SU-DHL-6 (cell line): ENCODE measurements around the gene ATAD1.
"Not testable (repeated sequence)": the region's sequence is repeated elsewhere in the genome, so short reads cannot be mapped to it uniquely, and the experiment has no call there.

ENCODE experiments used
- H2AFZ ChIP-seq: fragments of 200-600 bp; sonication (generic); 2 replicates; pipeline ENCODE4 v1.6.1; 2014; ENCODE audit warnings: low read depth, mild to moderate bottlenecking, moderate library complexity, mixed read lengths, antibody characterized with exemption, low read length; ENCODE audit not compliant: severe bottlenecking
- H3F3A ChIP-seq: fragments of 200-600 bp; shearing (Covaris generic); 2 replicates; pipeline ENCODE4 v1.6.0; 2016; ENCODE audit warnings: antibody characterized with exemption, mild to moderate bottlenecking; ENCODE audit not compliant: insufficient read depth
- H3K27ac ChIP-seq: fragments of 200-600 bp; sonication (generic); 2 replicates; pipeline ENCODE4 v1.5.1; 2016; ENCODE audit warnings: low read depth, mild to moderate bottlenecking, low read length, moderate library complexity, mixed read lengths
- H3K27me3 ChIP-seq: fragments of 200-600 bp; sonication (generic), shearing (Covaris generic); 2 replicates; pipeline ENCODE4 v1.6.0; 2014; ENCODE audit warnings: mild to moderate bottlenecking, low read length
- H3K36me3 ChIP-seq: fragments of 200-600 bp; sonication (generic); 2 replicates; pipeline ENCODE4 v1.6.1; 2014; ENCODE audit warnings: mild to moderate bottlenecking, low read length, mixed read lengths
- H3K4me2 ChIP-seq: fragments of 300-600, 200-600 bp; shearing (Covaris generic), sonication (generic); 2 replicates; pipeline ENCODE4 v1.6.0; 2014; ENCODE audit warnings: low read length, low read depth, mild to moderate bottlenecking; ENCODE audit not compliant: poor library complexity, severe bottlenecking
- H3K4me3 ChIP-seq: fragments of 200-600 bp; sonication (generic); 2 replicates; pipeline ENCODE4 v1.5.1; 2014; ENCODE audit warnings: antibody characterized with exemption, low read length, mild to moderate bottlenecking, mixed read lengths; ENCODE audit not compliant: insufficient read depth, poor library complexity, severe bottlenecking
- H3K79me2 ChIP-seq: fragments of 200-600 bp; sonication (generic); 2 replicates; pipeline ENCODE4 v1.6.1; 2014; ENCODE audit warnings: mild to moderate bottlenecking, low read length, moderate library complexity; ENCODE audit not compliant: insufficient read depth
- H3K9ac ChIP-seq: fragments of 200-600 bp; sonication (generic); 2 replicates; pipeline ENCODE4 v1.7.0; 2014; ENCODE audit warnings: mild to moderate bottlenecking, low read length
- H3K9me2 ChIP-seq: fragments of 200-600 bp; sonication (generic); replicated peaks from 2 replicates; pipeline ENCODE4 v1.6.1; 2014; ENCODE audit warnings: low read length; ENCODE audit not compliant: insufficient read depth
- H3K9me3 ChIP-seq: fragments of 200-600 bp; sonication (generic); 2 replicates; pipeline ENCODE4 v1.6.1; 2014; ENCODE audit warnings: low read length, mixed read lengths; ENCODE audit not compliant: insufficient read depth
- H4K20me1 ChIP-seq: fragments of 200-600 bp; sonication (generic); 2 replicates; pipeline ENCODE4 v1.6.1; 2014; ENCODE audit warnings: low read depth, mild to moderate bottlenecking, antibody characterized with exemption, low read length, moderate library complexity, mixed read lengths
- EZH2phosphoT487 ChIP-seq: fragments of 200-600 bp; sonication (generic), shearing (Covaris generic); conservative IDR thresholded peaks from 2 replicates; pipeline ENCODE4 v1.6.1; 2018; ENCODE audit warnings: mild to moderate bottlenecking, antibody characterized with exemption, low read length, moderate library complexity, mixed read lengths
- TF ChIP-seq, protein P1 (sequence below): fragments of 200-600 bp; sonication (generic); IDR thresholded peaks from one replicate; pipeline ENCODE4 v1.5.1; 2017; ENCODE audit warnings: antibody characterized with exemption, mild to moderate bottlenecking, low read length, moderate library complexity; ENCODE audit not compliant: insufficient read depth, poor library complexity, severe bottlenecking

Gene ATAD1

DNA sequence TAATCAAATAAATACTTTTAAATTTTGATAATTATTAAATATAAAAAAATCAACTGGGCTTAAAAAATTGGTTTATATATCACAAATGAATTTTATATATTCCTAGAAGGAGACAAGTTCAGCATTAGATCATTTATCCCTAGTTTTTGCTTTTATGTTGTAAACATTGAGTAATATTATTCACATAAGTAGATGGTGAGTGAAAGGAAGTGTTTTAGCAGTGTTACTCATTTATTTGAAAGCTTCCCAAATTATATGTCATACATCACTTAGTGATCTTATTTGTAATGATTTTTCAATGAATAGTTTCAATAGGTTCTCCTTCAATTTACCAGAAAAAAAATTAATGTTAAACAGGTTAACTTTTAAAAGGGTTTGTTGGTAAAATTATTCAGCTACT is 29.5 kb upstream of the ATAD1 start:
- Histone ChIP-seq H3K9ac (no peak overlapping the region), H3K4me3 (no peak overlapping the region), H4K20me1 (no peaks in the 10 kb centered on the region), H3K9me2 (no peaks in the 10 kb centered on the region), H2AFZ (no peak overlapping the region), H3K9me3 (no peaks in the 10 kb centered on the region), H3K79me2 (no peaks in the 10 kb centered on the region), H3K27ac (no peak overlapping the region), H3K27me3 (no peaks in the 10 kb centered on the region), H3K36me3 (no peaks in the 10 kb centered on the region), H3K4me2 (no peak overlapping the region), H3F3A (no peaks in the 10 kb centered on the region)
- no peak for TF ChIP-seq EZH2phosphoT487
- TF ChIP-seq, protein P1, sequence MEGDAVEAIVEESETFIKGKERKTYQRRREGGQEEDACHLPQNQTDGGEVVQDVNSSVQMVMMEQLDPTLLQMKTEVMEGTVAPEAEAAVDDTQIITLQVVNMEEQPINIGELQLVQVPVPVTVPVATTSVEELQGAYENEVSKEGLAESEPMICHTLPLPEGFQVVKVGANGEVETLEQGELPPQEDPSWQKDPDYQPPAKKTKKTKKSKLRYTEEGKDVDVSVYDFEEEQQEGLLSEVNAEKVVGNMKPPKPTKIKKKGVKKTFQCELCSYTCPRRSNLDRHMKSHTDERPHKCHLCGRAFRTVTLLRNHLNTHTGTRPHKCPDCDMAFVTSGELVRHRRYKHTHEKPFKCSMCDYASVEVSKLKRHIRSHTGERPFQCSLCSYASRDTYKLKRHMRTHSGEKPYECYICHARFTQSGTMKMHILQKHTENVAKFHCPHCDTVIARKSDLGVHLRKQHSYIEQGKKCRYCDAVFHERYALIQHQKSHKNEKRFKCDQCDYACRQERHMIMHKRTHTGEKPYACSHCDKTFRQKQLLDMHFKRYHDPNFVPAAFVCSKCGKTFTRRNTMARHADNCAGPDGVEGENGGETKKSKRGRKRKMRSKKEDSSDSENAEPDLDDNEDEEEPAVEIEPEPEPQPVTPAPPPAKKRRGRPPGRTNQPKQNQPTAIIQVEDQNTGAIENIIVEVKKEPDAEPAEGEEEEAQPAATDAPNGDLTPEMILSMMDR, result no peak

- H3K27me3 ChIP-seq, H3K36me3 ChIP-seq, H3F3A ChIP-seq, H3K9me3 ChIP-seq, H3K9ac ChIP-seq, H4K20me1 ChIP-seq, H2AFZ ChIP-seq, H3K4me2 ChIP-seq, H3K4me3 ChIP-seq, H3K9me2 ChIP-seq, H3K79me2 ChIP-seq, H3K27ac ChIP-seq: not testable (repeated sequence)
Observed at GRCh38 chr10:87846711-87847110, 28.7 kb upstream of the ATAD1 start.

GRCh38 chr10:87846023-87846422 is 28.0 kb upstream of the ATAD1 start:
- Histone ChIP-seq H3K4me3 (no peak overlapping the region), H3K27ac (no peak overlapping the region), H3K36me3 (no peaks in the 10 kb centered on the region), H4K20me1 (no peaks in the 10 kb centered on the region), H3K79me2 (no peaks in the 10 kb centered on the region), H3K9me2 (no peaks in the 10 kb centered on the region), H3K9ac (no peak overlapping the region), H3K4me2 (no peak overlapping the region), H3F3A (no peaks in the 10 kb centered on the region), H3K9me3 (no peaks in the 10 kb centered on the region), H2AFZ (no peak overlapping the region), H3K27me3 (no peaks in the 10 kb centered on the region)
- no peak for TF ChIP-seq EZH2phosphoT487

- H3K9ac ChIP-seq, result no peak overlapping the region
- H2AFZ ChIP-seq, result no peak overlapping the region
- no peak overlapping the region for H3K4me3 ChIP-seq
- H3K9me3 ChIP-seq, result no peaks in the 10 kb centered on the region
- no peaks in the 10 kb centered on the region for H4K20me1 ChIP-seq
- no peak overlapping the region for H3K4me2 ChIP-seq
- H3K27me3 ChIP-seq, result no peaks in the 10 kb centered on the region
- no peaks in the 10 kb centered on the region for H3F3A ChIP-seq
- H3K27ac ChIP-seq, result no peak overlapping the region
- H3K79me2 ChIP-seq, result no peaks in the 10 kb centered on the region
- no peak for TF ChIP-seq EZH2phosphoT487
- TF ChIP-seq, protein P1, result no peak
- no peaks in the 10 kb centered on the region for H3K9me2 ChIP-seq
- H3K36me3 ChIP-seq, result no peaks in the 10 kb centered on the region
Observed at GRCh38 chr10:87845624-87845998, 27.6 kb upstream of the ATAD1 start.
